H9 (cell line): ENCODE data around the gene CDKAL1. TPM values are rescaled to one million over a fixed set of nuclear protein-coding genes. Genes with fewer than 3 reads are reported as not detected.

Experiments
- DNase-seq: peaks from one replicate; pipeline ENCODE4 v3.0.0-alpha.2; 2017
- H2AFZ ChIP-seq: one replicate; pipeline ENCODE4 v1.6.1; 2013; ENCODE audit warnings: mild to moderate bottlenecking, low read length, control low read depth, moderate library complexity
- H2AK5ac ChIP-seq: 2 replicates; pipeline ENCODE4 v1.6.1; 2013; ENCODE audit warnings: low read length, control low read depth, mixed read lengths; ENCODE audit not compliant: insufficient read length
- H2BK120ac ChIP-seq: one replicate; pipeline ENCODE4 v1.6.1; 2013; ENCODE audit warnings: low read depth, mild to moderate bottlenecking, low read length, control low read depth, inconsistent platforms; ENCODE audit not compliant: poor library complexity, severe bottlenecking
- H2BK12ac ChIP-seq: 2 replicates; pipeline ENCODE4 v1.6.1; 2013; ENCODE audit warnings: low read length, control low read depth, mixed read lengths, low read depth; ENCODE audit not compliant: insufficient read length
- H2BK15ac ChIP-seq: 2 replicates; pipeline ENCODE4 v1.6.1; 2013; ENCODE audit warnings: low read depth, low read length, control low read depth
- H2BK20ac ChIP-seq: one replicate; pipeline ENCODE4 v1.6.1; 2013; ENCODE audit warnings: low read depth, mild to moderate bottlenecking, low read length, control low read depth, inconsistent platforms; ENCODE audit not compliant: poor library complexity, severe bottlenecking
- H2BK5ac ChIP-seq: 2 replicates; pipeline ENCODE4 v1.6.1; 2013; ENCODE audit warnings: low read length, control low read depth, mixed read lengths; ENCODE audit not compliant: insufficient read length
- H3K14ac ChIP-seq: 2 replicates; pipeline ENCODE4 v1.6.1; 2013; ENCODE audit warnings: low read length, control low read depth; ENCODE audit not compliant: insufficient read depth
- H3K18ac ChIP-seq: 2 replicates; pipeline ENCODE4 v1.6.1; 2013; ENCODE audit warnings: low read depth, mild to moderate bottlenecking, mixed read lengths, low read length, control low read depth; ENCODE audit not compliant: insufficient read length
- H3K23ac ChIP-seq: 2 replicates; pipeline ENCODE4 v1.6.1; 2013; ENCODE audit warnings: low read length, control low read depth, mixed read lengths, low read depth; ENCODE audit not compliant: insufficient read length
- H3K23me2 ChIP-seq: 2 replicates; pipeline ENCODE4 v1.6.1; 2013; ENCODE audit warnings: low read depth, mild to moderate bottlenecking, mixed read lengths, low read length, control low read depth; ENCODE audit not compliant: insufficient read length, poor library complexity, severe bottlenecking
- H3K27ac ChIP-seq: 2 replicates; pipeline ENCODE4 v1.5.1; 2013; ENCODE audit warnings: low read length, control low read depth, mixed read lengths, low read depth; ENCODE audit not compliant: insufficient read length
- H3K27me3 ChIP-seq: 2 replicates; pipeline ENCODE4 v1.6.1; 2013; ENCODE audit warnings: low read length, control low read depth, inconsistent platforms; ENCODE audit not compliant: insufficient read depth
- H3K4ac ChIP-seq: 2 replicates; pipeline ENCODE4 v1.6.1; 2013; ENCODE audit warnings: low read depth, mild to moderate bottlenecking, control low read depth, inconsistent platforms, low read length, moderate library complexity
- H3K4me1 ChIP-seq: 2 replicates; pipeline ENCODE4 v1.6.1; 2013; ENCODE audit warnings: low read length, control low read depth, inconsistent platforms; ENCODE audit not compliant: insufficient read depth
- H3K4me2 ChIP-seq: 2 replicates; pipeline ENCODE4 v1.6.1; 2013; ENCODE audit warnings: low read length, control low read depth, mixed read lengths; ENCODE audit not compliant: insufficient read length, insufficient read depth
- H3K56ac ChIP-seq: 2 replicates; pipeline ENCODE4 v1.6.1; 2013; ENCODE audit warnings: low read depth, mild to moderate bottlenecking, mixed read lengths, low read length, control low read depth; ENCODE audit not compliant: insufficient read length
- H3K79me1 ChIP-seq: 2 replicates; pipeline ENCODE4 v1.6.1; 2013; ENCODE audit warnings: low read depth, mild to moderate bottlenecking, moderate library complexity, low read length, control low read depth, inconsistent platforms; ENCODE audit not compliant: insufficient read depth, poor library complexity, severe bottlenecking
- H3K79me2 ChIP-seq: 2 replicates; pipeline ENCODE4 v1.6.1; 2013; ENCODE audit warnings: low read length, control low read depth, inconsistent platforms; ENCODE audit not compliant: insufficient read depth
- H3K9ac ChIP-seq: 2 replicates; pipeline ENCODE4 v1.6.1; 2013; ENCODE audit warnings: low read length, control low read depth, mixed read lengths; ENCODE audit not compliant: insufficient read length; ENCODE audit errors: extremely low read depth
- H3K9me3 ChIP-seq: one replicate; pipeline ENCODE4 v1.6.1; 2013; ENCODE audit warnings: low read depth, low read length, inconsistent platforms; ENCODE audit not compliant: control insufficient read depth
- H3T11ph ChIP-seq: one replicate; pipeline ENCODE4 v1.6.1; 2013; ENCODE audit warnings: mild to moderate bottlenecking, low read length, control low read depth, inconsistent platforms
- H4K20me1 ChIP-seq: one replicate; pipeline ENCODE4 v1.6.1; 2013; ENCODE audit not compliant: control insufficient read depth, insufficient read length, insufficient read depth
- H4K5ac ChIP-seq: 2 replicates; pipeline ENCODE4 v1.6.1; 2013; ENCODE audit warnings: low read depth, mild to moderate bottlenecking, mixed read lengths, low read length, control low read depth; ENCODE audit not compliant: insufficient read length
- H4K8ac ChIP-seq: replicated peaks from 2 replicates; pipeline ENCODE4 v1.6.1; 2013; ENCODE audit warnings: low read length, control low read depth, mixed read lengths, low read depth; ENCODE audit not compliant: insufficient read length
- H4K91ac ChIP-seq: 2 replicates; pipeline ENCODE4 v1.6.1; 2013; ENCODE audit warnings: low read depth, mild to moderate bottlenecking, moderate library complexity, mixed read lengths, low read length, control low read depth; ENCODE audit not compliant: insufficient read length
- H3K27ac Mint-ChIP-seq, 3 experiments: 2 replicates in 2 of 3; 3 replicates in 1 of 3; pipeline ENCODE4 v1.8.0; 2020 to 2021; ENCODE audit warnings: mixed read lengths in 3 of 3, mild to moderate bottlenecking in 1 of 3, moderate library complexity in 1 of 3
- H3K27me3 Mint-ChIP-seq: 2 replicates; pipeline ENCODE4 v1.8.0; 2021; ENCODE audit warnings: low read depth, mild to moderate bottlenecking, moderate library complexity, mixed read lengths
- H3K36me3 Mint-ChIP-seq, 3 experiments: 2 replicates in 2 of 3; 3 replicates in 1 of 3; pipeline ENCODE4 v1.8.0; 2020 to 2021; ENCODE audit warnings: low read depth in 3 of 3, mixed read lengths in 3 of 3; ENCODE audit not compliant: insufficient read depth in 1 of 3
- H3K4me1 Mint-ChIP-seq, 2 experiments: 2 replicates each; pipeline ENCODE4 v1.8.0; 2020; ENCODE audit warnings: mixed read lengths in 2 of 2
- H3K4me3 Mint-ChIP-seq, 2 experiments: 2 replicates in 1 of 2; 3 replicates in 1 of 2; pipeline ENCODE4 v1.8.0; 2020 to 2021; ENCODE audit warnings: mild to moderate bottlenecking in 2 of 2, mixed read lengths in 2 of 2, moderate library complexity in 1 of 2
- H3K9me3 Mint-ChIP-seq, 2 experiments: 2 replicates in 1 of 2; 3 replicates in 1 of 2; pipeline ENCODE4 v1.8.0; 2020; ENCODE audit warnings: mild to moderate bottlenecking in 2 of 2, mixed read lengths in 2 of 2, moderate library complexity in 1 of 2
- CTCF ChIP-seq: fragments of 200-600 bp; sonication (generic); conservative IDR thresholded peaks from 3 replicates; pipeline ENCODE4 v1.8.0; 2021; ENCODE audit warnings: antibody characterized with exemption, mild to moderate bottlenecking
- total RNA-seq: library from RNA; stranded (reverse); gene quantifications from 2 replicates; pipeline ENCODE4 v1.2.1, GENCODE V29; 2021

The CDKAL1 gene
- total RNA-seq, 1 experiment from 2014 or later = 23.0 TPM

GRCh38 chr6:20623761-20624160, 89.5 kb downstream of the CDKAL1 start:
- H3K4me3 Mint-ChIP-seq = no peak overlapping the region
- Histone ChIP-seq H2AFZ (no peak overlapping the region), H3K18ac (no peak overlapping the region), H3K56ac (no peak overlapping the region), H3K23me2 (no peaks in the 10 kb centered on the region), H3K4me2 (no peak overlapping the region), H2BK15ac (no peak overlapping the region), H2AK5ac (no peak overlapping the region), H2BK12ac (no peak overlapping the region), H4K5ac (no peak overlapping the region), H3K4ac (no peak overlapping the region), H4K20me1 (no peaks in the 10 kb centered on the region), H2BK5ac (no peak overlapping the region), H3K14ac (no peak overlapping the region), H3K27me3 (no peaks in the 10 kb centered on the region), H3K9me3 (no peaks in the 10 kb centered on the region), H4K8ac (no peak overlapping the region), H2BK120ac (no peak overlapping the region), H3K79me1 (no peaks in the 10 kb centered on the region), H3K79me2 (no peaks in the 10 kb centered on the region), H2BK20ac (no peak overlapping the region), H3K9ac (no peak overlapping the region), H3K27ac (no peak overlapping the region), H3K23ac (no peak overlapping the region), H3K4me1 (0 out of 2 replicates have a peak, but pooled peaks cover 2% of the 10 kb centered on the region), H4K91ac (no peak overlapping the region), H3T11ph (no peak overlapping the region)
- H3K27me3 Mint-ChIP-seq = no peaks in the 10 kb centered on the region
- no peaks in the 10 kb centered on the region for H3K36me3 Mint-ChIP-seq
- no peak for TF ChIP-seq CTCF
- peak overlapping the region in 1 of 3 experiments; percentile 24; a peak in 2 of 7 replicates for H3K27ac Mint-ChIP-seq
- no peaks in the 10 kb centered on the region for H3K9me3 Mint-ChIP-seq
- no peak for DNase-seq
- H3K4me1 Mint-ChIP-seq = peaks cover 10 to 15% of the 10 kb centered on the region in 2 experiments
